ENCODE results near the gene ZNF621. TPM values are rescaled to one million over a fixed set of nuclear protein-coding genes. Genes with fewer than 3 reads are reported as not detected.

The ZNF621 gene
- total RNA-seq, 1 experiment from 2014 or later: 20.0 TPM

DNA sequence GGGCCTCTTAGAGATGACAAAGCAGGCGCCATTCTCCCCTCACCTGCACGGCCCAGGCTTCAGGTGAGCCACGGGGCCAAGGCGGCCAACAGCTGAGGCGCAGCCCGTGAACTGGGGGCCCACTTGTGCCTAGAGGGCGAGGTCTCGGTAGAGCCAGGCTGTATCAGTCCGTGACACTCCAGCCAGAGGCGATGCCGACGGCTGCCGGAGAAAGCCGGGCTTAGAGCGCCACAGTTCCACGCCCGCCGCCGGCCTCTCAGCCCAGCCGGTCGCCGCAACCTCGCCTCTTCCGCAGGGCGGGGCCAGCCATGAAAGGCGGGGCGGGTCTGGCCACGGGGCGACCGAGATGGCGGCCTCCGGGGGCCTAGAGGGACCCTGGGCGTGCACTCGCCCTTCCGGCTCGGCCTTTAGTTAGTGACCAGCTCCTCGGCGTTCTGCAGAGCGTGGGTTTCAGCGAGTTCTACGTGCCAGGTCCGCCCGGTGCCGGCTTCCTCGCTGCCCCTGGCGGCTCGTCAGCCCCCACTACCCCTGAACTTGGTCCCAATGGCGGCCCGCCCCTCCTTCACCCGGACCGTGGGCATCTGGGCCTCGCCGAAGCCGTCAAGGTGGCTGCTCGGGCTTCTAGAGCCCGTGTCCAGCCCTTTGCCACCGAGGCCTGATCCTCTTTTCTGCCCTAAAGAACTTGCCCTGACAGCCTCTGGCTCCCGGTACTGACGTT is at the start of gene ZNF621 (continued):
- TF ChIP-seq, protein P1, sequence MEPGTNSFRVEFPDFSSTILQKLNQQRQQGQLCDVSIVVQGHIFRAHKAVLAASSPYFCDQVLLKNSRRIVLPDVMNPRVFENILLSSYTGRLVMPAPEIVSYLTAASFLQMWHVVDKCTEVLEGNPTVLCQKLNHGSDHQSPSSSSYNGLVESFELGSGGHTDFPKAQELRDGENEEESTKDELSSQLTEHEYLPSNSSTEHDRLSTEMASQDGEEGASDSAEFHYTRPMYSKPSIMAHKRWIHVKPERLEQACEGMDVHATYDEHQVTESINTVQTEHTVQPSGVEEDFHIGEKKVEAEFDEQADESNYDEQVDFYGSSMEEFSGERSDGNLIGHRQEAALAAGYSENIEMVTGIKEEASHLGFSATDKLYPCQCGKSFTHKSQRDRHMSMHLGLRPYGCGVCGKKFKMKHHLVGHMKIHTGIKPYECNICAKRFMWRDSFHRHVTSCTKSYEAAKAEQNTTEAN (CRISPR knock-in tag; IDR thresholded peaks at IDR 0.05): peak; percentile 74; the same call in 1 of the 2 replicates
- no peak for TF ChIP-seq TP53 (CRISPR knock-in tag; IDR thresholded peaks at IDR 0.05)
- TF ChIP-seq, protein P2, sequence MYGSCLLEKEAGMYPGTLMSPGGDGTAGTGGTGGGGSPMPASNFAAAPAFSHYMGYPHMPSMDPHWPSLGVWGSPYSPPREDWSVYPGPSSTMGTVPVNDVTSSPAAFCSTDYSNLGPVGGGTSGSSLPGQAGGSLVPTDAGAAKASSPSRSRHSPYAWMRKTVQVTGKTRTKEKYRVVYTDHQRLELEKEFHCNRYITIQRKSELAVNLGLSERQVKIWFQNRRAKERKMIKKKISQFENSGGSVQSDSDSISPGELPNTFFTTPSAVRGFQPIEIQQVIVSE (CRISPR knock-in tag; IDR thresholded peaks at IDR 0.05; ENCODE audit: borderline replicate concordance): no peak
- TF ChIP-seq, protein P3, sequence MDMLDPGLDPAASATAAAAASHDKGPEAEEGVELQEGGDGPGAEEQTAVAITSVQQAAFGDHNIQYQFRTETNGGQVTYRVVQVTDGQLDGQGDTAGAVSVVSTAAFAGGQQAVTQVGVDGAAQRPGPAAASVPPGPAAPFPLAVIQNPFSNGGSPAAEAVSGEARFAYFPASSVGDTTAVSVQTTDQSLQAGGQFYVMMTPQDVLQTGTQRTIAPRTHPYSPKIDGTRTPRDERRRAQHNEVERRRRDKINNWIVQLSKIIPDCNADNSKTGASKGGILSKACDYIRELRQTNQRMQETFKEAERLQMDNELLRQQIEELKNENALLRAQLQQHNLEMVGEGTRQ (CRISPR knock-in tag; IDR thresholded peaks at IDR 0.05): no peak; the same call in 1 of the 2 replicates
- TF ChIP-seq, protein P4, sequence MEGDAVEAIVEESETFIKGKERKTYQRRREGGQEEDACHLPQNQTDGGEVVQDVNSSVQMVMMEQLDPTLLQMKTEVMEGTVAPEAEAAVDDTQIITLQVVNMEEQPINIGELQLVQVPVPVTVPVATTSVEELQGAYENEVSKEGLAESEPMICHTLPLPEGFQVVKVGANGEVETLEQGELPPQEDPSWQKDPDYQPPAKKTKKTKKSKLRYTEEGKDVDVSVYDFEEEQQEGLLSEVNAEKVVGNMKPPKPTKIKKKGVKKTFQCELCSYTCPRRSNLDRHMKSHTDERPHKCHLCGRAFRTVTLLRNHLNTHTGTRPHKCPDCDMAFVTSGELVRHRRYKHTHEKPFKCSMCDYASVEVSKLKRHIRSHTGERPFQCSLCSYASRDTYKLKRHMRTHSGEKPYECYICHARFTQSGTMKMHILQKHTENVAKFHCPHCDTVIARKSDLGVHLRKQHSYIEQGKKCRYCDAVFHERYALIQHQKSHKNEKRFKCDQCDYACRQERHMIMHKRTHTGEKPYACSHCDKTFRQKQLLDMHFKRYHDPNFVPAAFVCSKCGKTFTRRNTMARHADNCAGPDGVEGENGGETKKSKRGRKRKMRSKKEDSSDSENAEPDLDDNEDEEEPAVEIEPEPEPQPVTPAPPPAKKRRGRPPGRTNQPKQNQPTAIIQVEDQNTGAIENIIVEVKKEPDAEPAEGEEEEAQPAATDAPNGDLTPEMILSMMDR (IDR thresholded peaks at IDR 0.05): no peak
- TF ChIP-seq, protein P5, sequence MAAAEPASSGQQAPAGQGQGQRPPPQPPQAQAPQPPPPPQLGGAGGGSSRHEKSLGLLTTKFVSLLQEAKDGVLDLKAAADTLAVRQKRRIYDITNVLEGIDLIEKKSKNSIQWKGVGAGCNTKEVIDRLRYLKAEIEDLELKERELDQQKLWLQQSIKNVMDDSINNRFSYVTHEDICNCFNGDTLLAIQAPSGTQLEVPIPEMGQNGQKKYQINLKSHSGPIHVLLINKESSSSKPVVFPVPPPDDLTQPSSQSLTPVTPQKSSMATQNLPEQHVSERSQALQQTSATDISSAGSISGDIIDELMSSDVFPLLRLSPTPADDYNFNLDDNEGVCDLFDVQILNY (CRISPR knock-in tag; IDR thresholded peaks at IDR 0.05): peak; percentile 74
- TF ChIP-seq GABPB1 (CRISPR knock-in tag; IDR thresholded peaks at IDR 0.05): peak; percentile 68; the same call in 1 of the 2 replicates
- TF ChIP-seq EMX1 (CRISPR knock-in tag; IDR thresholded peaks at IDR 0.05): no peak
- no peak; the same call in 1 of the 2 replicates for TF ChIP-seq ZNF232 (CRISPR knock-in tag; IDR thresholded peaks at IDR 0.05)
- TF ChIP-seq, protein P6, sequence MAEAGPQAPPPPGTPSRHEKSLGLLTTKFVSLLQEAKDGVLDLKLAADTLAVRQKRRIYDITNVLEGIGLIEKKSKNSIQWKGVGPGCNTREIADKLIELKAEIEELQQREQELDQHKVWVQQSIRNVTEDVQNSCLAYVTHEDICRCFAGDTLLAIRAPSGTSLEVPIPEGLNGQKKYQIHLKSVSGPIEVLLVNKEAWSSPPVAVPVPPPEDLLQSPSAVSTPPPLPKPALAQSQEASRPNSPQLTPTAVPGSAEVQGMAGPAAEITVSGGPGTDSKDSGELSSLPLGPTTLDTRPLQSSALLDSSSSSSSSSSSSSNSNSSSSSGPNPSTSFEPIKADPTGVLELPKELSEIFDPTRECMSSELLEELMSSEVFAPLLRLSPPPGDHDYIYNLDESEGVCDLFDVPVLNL (CRISPR knock-in tag; IDR thresholded peaks at IDR 0.05; ENCODE audit: borderline replicate concordance, low read depth): 0 out of 2 replicates have a peak, but pooled peaks have one; percentile 41

DNA sequence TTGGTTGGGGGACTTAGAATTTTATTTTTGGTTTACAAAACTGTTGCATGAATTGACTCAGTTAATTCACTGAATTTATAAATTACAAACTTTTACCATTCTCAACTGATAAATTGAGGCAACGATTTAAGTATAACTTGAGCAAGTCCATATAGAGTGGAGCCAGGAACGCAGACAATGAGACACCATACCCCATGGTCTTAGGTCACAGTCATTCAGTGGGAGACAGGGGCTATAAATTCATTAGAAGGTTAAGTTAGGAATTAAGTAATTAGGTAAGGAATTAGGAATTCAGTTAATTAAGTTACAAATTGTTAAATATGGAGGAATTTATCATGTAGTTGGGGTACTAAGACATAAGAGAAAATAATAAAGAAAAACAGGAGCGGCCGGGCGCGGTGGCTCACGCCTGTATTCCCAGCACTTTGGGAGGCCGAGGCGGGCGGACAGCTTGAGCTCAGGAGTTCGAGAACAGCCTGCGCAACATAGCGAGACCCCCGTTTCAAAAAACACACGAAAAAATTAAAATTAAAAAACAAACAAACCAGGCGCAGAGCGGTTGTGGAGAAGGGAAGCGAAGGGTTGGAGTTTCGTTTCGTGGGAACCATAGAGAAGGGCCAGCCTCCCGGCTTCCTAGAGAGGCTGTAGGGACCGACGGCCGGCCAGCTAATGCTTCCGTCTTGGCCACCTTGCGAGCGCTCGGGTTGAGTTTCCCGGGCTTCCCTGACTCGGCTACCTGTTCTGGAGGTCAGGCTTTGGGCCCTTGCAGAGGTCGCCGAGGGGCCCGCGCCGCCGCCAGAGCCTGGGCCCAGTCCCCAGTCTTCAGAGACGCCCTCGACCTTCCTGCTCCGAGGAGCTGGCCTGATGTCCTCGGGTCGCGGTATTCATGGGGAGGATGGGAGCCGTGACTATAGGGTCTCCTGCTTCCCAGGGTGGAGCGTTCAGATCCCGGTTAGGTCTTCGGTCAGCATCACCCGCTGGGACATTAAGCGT is 48.0 kb upstream of the ZNF621 start, which contains the start of gene ZNF619:
Gene ZNF619, plus strand, starts transcription at position 645 of the 993 bp plus-strand sequence. CDS start 858 bp downstream, outside the sequence.
- CTCF ChIA-PET: interaction anchor here (1.9 to 3.0 kb wide), 3 partner anchors 29 to 168 kb away, joined by 5 to 18 read pairs (median 8); partner anchors contain the start of gene ZNF620
- Mint-ChIP-seq H3K4me1 (peaks cover 16% of the 10 kb centered on the region), H3K27ac (peak within 1 kb of the TSS; percentile 84), H3K36me3 (no peaks in the 10 kb centered on the region), H3K4me3 (peak within 1 kb of the TSS; percentile 83), H3K9me3 (no peaks in the 10 kb centered on the region), H3K27me3 (ENCODE audit: low read depth) (no peaks in the 10 kb centered on the region)
- DNase-seq (ENCODE audit: low spot score): peak; percentile 72
- POLR2A ChIA-PET: interaction anchor here (0.7 to 0.8 kb wide), 2 partner anchors 29 to 48 kb away, joined by 3 to 4 read pairs; partner anchors contain the start of genes ZNF620 and ZNF621
- peak; percentile 84 for ATAC-seq
- TF ChIP-seq, protein P7, sequence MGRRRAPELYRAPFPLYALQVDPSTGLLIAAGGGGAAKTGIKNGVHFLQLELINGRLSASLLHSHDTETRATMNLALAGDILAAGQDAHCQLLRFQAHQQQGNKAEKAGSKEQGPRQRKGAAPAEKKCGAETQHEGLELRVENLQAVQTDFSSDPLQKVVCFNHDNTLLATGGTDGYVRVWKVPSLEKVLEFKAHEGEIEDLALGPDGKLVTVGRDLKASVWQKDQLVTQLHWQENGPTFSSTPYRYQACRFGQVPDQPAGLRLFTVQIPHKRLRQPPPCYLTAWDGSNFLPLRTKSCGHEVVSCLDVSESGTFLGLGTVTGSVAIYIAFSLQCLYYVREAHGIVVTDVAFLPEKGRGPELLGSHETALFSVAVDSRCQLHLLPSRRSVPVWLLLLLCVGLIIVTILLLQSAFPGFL (CRISPR knock-in tag; IDR thresholded peaks at IDR 0.05; ENCODE audit: borderline replicate concordance): no peak
- TF ChIP-seq GRHL2 (CRISPR knock-in tag; IDR thresholded peaks at IDR 0.05; ENCODE audit: insufficient replicate concordance, severe bottlenecking) (no peak), PRRX2 (CRISPR knock-in tag; IDR thresholded peaks at IDR 0.05) (no peak), ZNF671 (CRISPR knock-in tag; IDR thresholded peaks at IDR 0.05) (no peak), TP53 (CRISPR knock-in tag; IDR thresholded peaks at IDR 0.05) (no peak), GABPB1 (CRISPR knock-in tag; IDR thresholded peaks at IDR 0.05) (0 out of 2 replicates have a peak, but pooled peaks have one; percentile 16), ZNF138 (CRISPR knock-in tag; conservative IDR thresholded peaks at IDR 0.05) (no peak)
- TF ChIP-seq, protein P8, sequence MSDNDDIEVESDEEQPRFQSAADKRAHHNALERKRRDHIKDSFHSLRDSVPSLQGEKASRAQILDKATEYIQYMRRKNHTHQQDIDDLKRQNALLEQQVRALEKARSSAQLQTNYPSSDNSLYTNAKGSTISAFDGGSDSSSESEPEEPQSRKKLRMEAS (CRISPR knock-in tag; IDR thresholded peaks at IDR 0.05): peak; percentile 34; the same call in 1 of the 2 replicates
- TF ChIP-seq, protein P9, sequence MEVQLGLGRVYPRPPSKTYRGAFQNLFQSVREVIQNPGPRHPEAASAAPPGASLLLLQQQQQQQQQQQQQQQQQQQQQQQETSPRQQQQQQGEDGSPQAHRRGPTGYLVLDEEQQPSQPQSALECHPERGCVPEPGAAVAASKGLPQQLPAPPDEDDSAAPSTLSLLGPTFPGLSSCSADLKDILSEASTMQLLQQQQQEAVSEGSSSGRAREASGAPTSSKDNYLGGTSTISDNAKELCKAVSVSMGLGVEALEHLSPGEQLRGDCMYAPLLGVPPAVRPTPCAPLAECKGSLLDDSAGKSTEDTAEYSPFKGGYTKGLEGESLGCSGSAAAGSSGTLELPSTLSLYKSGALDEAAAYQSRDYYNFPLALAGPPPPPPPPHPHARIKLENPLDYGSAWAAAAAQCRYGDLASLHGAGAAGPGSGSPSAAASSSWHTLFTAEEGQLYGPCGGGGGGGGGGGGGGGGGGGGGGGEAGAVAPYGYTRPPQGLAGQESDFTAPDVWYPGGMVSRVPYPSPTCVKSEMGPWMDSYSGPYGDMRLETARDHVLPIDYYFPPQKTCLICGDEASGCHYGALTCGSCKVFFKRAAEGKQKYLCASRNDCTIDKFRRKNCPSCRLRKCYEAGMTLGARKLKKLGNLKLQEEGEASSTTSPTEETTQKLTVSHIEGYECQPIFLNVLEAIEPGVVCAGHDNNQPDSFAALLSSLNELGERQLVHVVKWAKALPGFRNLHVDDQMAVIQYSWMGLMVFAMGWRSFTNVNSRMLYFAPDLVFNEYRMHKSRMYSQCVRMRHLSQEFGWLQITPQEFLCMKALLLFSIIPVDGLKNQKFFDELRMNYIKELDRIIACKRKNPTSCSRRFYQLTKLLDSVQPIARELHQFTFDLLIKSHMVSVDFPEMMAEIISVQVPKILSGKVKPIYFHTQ (CRISPR knock-in tag; IDR thresholded peaks at IDR 0.05): no peak
- TF ChIP-seq, protein P10, sequence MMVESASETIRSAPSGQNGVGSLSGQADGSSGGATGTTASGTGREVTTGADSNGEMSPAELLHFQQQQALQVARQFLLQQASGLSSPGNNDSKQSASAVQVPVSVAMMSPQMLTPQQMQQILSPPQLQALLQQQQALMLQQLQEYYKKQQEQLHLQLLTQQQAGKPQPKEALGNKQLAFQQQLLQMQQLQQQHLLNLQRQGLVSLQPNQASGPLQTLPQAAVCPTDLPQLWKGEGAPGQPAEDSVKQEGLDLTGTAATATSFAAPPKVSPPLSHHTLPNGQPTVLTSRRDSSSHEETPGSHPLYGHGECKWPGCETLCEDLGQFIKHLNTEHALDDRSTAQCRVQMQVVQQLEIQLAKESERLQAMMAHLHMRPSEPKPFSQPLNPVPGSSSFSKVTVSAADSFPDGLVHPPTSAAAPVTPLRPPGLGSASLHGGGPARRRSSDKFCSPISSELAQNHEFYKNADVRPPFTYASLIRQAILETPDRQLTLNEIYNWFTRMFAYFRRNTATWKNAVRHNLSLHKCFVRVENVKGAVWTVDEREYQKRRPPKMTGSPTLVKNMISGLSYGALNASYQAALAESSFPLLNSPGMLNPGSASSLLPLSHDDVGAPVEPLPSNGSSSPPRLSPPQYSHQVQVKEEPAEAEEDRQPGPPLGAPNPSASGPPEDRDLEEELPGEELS (CRISPR knock-in tag; IDR thresholded peaks at IDR 0.05): no peak
